Stimulated activated CD4-positive, alpha-beta T cell treated with anti-CD3 and anti-CD28 coated beads, Interleukin-15, amount 100 ng/mL, for 1 hour (primary cell): ENCODE measurements around the gene DAP.

Source experiments
- DNase-seq, 2 donors: peaks; one replicate each; pipeline ENCODE4 v3.0.0-alpha.2; 2020; ENCODE audit warnings: low read depth in 1 of 2, low spot score in 1 of 2

DAP gene

DNA sequence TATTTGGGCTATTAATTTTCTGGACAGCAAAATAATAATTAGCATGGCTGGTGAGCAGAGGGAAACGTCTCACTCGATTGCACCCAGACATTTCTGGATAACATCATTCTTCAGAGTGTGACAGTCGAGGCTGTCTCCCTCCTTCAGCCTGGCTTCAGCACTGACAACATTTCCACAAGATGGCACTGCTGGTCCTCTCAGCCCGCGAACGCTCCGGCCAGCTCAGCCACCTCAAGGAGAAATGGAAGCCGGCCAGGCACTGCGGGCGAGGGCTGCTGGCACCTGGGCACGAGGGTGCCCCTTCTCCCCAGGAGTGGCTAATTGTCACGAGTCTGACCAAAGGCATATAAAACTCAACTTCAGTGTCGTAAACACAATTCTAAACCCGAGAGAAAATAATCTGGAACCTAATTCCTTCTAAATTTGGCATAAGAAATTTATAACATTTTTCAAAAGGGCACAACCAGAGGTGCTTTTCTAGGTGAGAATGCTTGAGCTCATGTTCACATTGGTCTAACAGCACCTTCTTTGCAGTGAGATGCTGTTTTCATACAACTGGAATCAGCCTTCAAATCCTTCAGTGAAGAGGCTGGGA, 65.9 kb downstream of the DAP start:
- DNase-seq = no peak

- no peak for DNase-seq
Observed at GRCh38 chr5:10691826-10692785, 68.9 kb downstream of the DAP start.

DNA sequence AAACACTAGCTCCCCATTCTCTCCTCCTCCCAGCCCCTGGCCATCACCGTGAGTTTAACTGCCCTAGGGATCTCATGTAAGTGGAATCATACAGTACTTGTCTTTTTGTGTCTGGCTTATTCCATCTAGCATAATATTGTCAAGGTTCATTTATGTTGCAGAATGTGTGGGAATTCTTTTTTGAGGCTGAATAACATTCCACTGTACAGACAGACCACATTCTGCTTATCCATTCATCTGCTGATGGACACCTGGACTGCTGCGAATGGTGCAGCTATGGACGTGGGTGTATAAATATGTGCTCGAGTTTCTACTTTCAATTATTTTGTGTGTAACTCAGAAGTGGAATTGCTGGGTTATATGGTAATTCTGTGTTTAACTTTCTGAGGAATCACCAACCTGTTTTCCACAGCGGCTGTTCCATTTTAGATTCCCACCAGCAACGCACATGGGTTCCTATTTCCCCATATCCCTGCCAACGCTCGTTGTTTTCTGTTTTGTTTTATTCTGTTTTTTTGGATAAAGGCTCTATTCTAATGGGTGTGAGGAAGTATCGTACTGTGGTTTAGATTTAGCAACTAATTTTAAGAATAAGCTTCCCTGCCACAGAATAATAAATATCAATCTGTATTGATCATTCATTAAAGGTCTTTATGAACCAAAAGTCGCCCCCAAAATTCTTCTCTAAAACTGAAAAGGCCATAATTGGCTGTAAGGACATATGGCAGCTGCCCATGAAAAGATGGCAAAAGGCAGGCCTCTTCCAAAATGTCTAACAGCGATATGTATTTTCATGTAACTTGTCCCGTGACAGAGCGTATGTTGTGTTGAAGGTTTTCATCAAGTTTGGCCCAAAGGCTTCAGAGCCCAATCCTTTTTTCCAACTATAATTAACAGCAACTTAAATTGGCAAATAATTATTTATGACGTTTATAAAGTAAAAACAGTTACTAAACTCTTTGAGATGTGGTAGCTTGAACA, 70.3 kb downstream of the DAP start:
- DNase-seq = no peak

DNA sequence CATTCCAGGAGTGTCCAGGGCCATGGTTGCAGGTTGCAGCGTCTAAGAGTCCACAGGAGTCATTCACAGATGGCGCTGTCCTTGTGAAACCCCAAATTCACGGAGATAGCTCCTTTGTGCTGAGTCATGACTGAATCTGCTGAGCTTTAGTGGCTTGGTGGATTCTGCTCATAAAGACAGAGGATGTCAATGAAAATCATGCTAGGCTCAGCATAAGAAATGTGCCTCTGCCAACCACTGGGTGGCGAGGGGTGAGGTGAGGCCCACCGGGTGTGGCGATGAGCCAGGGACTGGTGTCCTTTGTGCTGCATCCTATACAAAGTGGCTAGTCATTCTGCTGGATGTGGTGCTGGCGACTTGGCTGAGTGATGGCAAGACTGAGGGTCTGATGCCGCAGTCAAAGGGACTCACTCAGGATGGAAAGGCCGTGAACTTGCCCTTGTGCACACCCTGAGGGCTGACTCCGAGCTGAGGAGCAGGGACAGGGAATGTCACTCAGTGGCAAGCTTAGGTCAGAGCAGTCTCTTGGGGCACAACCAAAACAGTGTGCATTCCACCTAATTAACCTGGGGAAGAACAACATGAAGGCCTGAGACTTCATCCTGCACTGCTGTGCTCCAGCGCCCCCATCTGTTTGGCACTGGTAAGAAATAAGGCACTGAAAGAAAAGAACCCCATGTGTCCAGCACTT, 71.5 kb downstream of the DAP start:
- no peak for DNase-seq

DNA sequence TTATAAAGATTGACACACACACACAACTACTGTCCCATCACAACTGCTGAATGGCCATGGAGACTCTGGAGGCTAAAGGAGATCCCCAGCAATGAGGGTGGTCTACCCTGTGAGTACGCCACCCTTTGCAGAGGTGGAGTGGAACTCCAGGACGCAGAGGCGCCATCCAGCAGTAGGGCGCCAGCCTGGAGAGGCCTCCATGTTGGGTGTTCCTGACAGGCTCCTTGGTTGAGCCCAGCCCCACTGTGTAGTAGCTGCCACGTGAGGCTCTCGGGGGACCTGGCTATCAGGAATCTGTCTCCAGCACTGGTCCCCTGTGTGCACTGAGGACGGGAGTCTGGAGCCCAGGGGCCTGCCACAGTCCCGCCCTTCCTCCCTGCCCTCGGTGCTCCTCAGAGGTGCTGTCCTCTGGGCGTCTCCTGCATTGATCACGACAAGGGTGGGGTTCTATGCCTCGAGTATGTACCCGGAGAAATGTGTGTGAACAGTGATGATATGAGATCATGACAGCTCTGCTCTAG, 72.3 kb downstream of the DAP start:
- DNase-seq = no peak

DNA sequence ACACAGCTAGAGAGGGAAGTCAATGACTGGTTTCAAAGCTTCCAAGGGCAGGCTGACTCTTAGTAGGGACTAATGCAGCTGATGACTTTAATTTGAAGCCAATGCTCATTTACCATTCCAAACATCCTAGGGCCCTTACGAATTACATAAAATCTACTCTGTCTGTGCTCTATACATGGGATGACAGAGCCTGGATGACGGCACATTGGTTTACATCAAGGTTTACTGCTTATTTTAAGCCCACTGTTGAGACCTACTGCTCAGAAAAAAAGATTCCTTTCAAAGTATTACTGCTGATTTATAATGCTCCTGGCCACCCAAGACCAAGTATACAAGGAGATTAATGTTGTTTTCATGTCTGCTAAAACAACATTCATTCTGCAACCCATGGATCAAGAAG, 74.1 kb downstream of the DAP start:
- DNase-seq = no peak

- no peak for DNase-seq
Observed at GRCh38 chr5:10685115-10685521, 75.9 kb downstream of the DAP start.

- no peak for DNase-seq
Observed at GRCh38 chr5:10684303-10685086, 76.5 kb downstream of the DAP start.

- DNase-seq = no peak
Observed at GRCh38 chr5:10682801-10683525, 78.1 kb downstream of the DAP start.

- no peak for DNase-seq
Observed at GRCh38 chr5:10681731-10682679, 79.0 kb downstream of the DAP start.

- DNase-seq = no peak
Observed at GRCh38 chr5:10680876-10681481, 80.1 kb downstream of the DAP start.

DNA sequence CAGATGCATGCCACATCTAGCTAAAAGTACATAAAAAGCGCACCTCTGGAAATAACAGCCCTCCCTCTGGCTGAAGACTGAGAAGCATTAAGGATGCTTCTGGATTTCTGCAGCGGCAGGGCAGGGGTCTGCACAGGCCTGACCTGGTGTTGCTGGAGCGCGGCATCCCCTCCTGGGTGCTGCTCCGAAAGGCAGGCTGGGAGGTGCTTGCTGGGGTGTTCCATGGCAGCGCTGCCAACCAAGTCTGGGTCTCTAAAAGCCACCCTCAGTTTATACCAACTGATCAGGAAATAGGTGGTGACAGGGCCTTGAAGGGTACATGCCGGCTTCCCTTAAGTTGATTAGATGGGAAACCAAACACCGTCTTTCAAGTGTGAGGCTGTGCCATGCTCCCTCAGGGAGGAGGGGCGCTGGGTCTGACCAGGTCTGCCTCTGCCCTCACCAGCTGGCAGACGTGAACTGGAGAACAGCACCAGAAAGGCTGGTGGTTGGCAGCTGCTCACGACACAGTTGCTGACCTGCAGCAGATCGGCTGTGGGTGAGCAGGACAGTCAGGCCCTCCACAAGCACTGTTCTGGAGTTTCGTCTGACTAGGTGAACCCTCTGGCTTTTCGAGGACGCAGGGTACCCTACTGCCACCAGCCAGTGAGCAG, 81.6 kb downstream of the DAP start:
- no peak for DNase-seq

- DNase-seq = no peak
Observed at GRCh38 chr5:10678244-10678643, 82.8 kb downstream of the DAP start.

DNA sequence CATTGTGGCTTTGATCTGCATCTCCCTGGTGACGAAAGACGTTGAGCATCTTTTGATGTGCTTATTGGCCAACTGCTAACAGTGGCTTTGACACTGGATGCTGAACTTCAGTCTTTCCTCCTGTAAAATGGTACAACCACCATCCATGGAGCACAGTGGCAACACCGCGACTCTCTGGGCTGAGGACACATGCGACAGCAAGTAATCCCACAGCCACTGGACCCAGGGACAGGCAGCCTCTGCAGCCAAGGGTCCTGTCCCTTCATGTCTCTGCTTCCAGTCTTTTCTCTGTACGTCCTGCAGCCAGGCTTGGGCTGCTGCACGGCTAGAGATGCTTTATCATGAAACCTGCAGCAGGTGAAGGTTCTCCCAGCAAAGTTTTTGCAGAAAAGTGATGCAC, 83.5 kb downstream of the DAP start:
- DNase-seq = no peak

- no peak for DNase-seq
Observed at GRCh38 chr5:10676946-10677345, 84.1 kb downstream of the DAP start.

- no peak for DNase-seq
Observed at GRCh38 chr5:10676224-10676623, 84.8 kb downstream of the DAP start.

DNA sequence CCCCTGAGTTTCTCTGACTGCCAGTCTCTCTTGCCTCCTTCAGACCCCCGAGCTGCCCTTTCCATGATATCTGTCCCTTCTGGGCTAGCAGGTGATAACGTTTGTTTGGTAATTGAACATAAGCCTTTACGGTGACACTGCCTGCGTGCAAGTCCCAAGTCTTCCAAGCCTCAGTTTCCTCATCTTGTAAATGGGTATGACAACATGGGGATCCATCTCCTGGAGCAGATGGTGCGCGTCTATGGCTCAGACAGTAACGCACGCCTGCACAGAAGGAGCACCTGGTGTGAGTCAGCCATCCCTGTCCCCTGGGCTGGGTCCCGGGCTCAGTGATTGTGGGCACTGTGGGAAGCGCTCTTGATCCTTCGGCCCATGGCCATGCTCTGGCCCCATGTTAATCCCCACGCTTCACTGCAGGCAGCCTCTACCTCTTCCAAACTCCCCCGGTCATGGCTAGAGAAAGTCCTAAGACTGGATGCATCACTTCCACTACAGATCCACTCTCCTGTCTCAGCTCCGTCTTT, 85.8 kb downstream of the DAP start:
- no peak for DNase-seq
